ENCODE data around the gene GALNTL6.

GRCh38 chr4:172992648-172993378, 1179.6 kb downstream of the GALNTL6 start:
- TF ChIP-seq POLR2A (IDR thresholded peaks at IDR 0.05; ENCODE audit: low read length) (no peak), GATA1 (IDR thresholded peaks at IDR 0.05; ENCODE audit: low read depth, low read length) (no peak)
